ENCODE data around the gene MRAP2. TPM values are rescaled to one million over a fixed set of nuclear protein-coding genes. Genes with fewer than 3 reads are reported as not detected.
A peak's percentile ranks its signal among the peaks of the same experiment; 100 is the strongest.
"Not testable (repeated sequence)": the region's sequence is repeated elsewhere in the genome, so short reads cannot be mapped to it uniquely, and the experiment has no call there.

MRAP2 gene
- total RNA-seq, 2 donors from 2014 or later: 0.38 to 1.2 TPM

GRCh38 chr6:84027340-84028181 is 6.0 kb upstream of the MRAP2 start:
- intact Hi-C loops (cut with DNase I): no loop called here
- DNase-seq: peak; percentile 40
- peak; percentile 44 to 92 for ATAC-seq

DNA sequence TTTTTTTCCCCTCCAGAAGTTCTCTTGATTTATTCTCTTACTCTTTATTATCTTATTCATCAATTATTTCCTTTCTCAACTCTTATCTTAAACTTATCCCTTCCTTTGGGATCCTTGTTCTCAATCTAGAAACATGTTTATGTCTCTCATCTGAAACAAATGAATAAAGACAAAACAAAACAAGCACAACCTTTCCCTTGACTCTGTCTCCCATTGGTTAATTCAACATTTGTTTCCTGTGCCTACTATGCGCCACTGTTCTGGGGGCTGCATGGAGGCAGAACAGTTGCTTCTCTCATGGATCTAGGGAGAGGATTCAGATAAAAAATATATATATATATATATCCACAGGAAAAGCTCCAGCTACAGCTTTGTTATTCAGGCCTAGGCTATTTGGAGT is 5.2 kb upstream of the MRAP2 start:
- ATAC-seq (no peak), DNase-seq (no peak)
- intact Hi-C loops (cut with DNase I): no loop called here

DNA sequence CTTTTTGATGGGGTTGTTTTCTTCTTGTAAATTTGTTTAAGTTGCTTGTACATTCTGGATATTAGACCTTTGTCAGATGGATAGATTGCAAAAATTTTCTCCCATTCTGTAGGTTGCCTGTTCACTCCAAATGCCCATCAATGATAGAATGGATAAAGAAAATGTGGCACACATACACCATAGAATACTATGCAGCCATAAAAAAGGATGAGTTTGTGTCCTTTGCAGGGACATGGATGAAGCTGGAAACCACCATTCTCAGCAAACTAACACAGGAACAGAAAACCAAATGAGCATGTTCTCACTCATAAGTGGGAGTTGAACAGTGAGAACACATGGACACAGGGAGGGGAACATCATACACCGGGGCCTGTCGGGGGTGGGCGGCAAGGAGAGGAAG is 1.6 kb upstream of the MRAP2 start:
- ATAC-seq; intact Hi-C loops (cut with DNase I); DNase-seq: not testable (repeated sequence)

- DNase-seq (no peak), ATAC-seq (no peak)
- intact Hi-C loops (cut with DNase I): no loop called here
Observed at GRCh38 chr6:84035484-84035883, 1.9 kb downstream of the MRAP2 start.

GRCh38 chr6:84037425-84038089 is 4.0 kb downstream of the MRAP2 start:
- ATAC-seq (no peak), DNase-seq (no peak)
- intact Hi-C loops (cut with DNase I): no loop called here

DNA sequence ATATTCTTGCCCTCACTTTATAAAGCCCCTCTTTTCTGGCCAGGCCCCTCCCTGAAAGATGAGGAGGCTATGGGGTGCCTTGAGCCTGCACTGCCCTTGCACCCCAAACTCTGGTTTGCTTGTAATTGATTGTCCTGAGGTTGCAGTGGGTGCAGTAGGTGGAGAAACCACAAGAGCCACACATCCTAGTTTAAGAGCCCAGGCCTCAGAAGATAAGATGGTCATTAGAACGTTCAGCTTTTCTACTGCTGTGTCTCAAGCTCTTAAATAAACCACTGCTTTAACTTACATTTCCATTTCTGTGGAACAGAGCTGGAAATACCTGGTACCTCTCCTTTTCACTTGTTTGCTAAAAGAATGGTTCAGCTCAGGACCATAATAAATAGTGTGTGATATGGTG is 9.0 kb downstream of the MRAP2 start:
- intact Hi-C loops (cut with DNase I): no loop called here
- ATAC-seq (no peak), DNase-seq (no peak)

- ATAC-seq: no peak
Observed at GRCh38 chr6:84043555-84043954, 10.0 kb downstream of the MRAP2 start.

GRCh38 chr6:84046755-84047154 is 13.2 kb downstream of the MRAP2 start:
- intact Hi-C loops (cut with DNase I): no loop called here
- DNase-seq: no peak
- no peak for ATAC-seq

More at GRCh38 chr6:84043555-84043954, 10.0 kb downstream of the MRAP2 start:
- no peak for DNase-seq
- intact Hi-C loops (cut with DNase I): no loop called here

DNA sequence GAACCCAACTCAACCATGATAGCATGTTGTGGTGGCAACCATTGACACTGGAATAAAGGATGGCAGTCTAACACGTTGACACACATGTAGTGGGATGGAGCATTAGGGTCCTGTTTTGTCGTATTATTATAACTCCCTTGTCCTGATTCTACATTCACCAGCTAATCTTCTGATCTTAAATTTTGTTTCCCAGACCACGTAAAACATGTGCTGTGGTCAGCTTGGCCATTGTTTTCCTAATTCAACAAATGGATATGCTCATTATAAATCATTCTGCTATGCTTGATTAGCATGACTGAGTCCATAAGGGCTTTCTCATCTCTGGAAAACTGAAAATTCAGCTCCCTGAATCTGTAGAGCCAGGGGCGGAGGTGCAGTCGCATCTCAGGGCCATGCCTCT is 15.0 kb downstream of the MRAP2 start:
- DNase-seq (no peak), ATAC-seq (no peak)
- intact Hi-C loops (cut with DNase I): no loop called here

- intact Hi-C loops (cut with DNase I): no loop called here
- ATAC-seq (no peak), DNase-seq (no peak)
Observed at GRCh38 chr6:84050408-84050807, 16.8 kb downstream of the MRAP2 start.

DNA sequence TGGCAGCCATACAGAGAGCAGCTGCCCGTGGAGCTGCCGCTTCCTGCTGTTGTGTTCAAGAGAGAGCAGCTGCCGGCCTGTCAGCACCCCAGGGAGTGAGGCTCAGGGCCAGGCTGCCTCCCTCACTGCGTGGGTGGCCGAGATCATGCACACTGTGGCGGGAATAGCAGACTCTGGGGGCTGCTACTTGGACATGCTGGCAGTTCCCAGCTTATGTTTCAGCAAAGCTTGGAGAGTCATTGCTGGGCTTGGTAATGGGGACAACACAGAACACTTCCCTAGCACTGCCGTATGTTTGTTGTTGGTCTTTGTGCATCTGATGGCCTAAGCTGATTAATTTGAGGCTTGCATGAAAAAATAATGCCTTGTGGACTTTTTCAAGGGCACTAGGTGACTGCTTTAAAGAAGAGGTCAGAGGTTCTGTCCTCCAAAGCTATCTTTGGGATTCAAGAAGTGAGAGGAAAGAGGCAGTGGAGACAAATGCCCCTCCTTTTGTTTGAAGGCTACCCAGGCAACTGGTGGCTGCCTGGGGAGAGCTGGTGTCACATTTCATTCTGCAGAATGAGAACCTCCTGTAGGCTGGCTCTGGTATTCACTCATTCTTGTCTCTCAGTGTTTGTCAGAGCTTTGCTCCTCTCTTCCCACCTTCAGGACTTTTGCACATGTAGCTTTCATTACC is 18.8 kb downstream of the MRAP2 start:
- peak; percentile 87 for DNase-seq
- intact Hi-C loops (cut with DNase I): no loop called here
- ATAC-seq: peak; percentile 98 to 99

DNA sequence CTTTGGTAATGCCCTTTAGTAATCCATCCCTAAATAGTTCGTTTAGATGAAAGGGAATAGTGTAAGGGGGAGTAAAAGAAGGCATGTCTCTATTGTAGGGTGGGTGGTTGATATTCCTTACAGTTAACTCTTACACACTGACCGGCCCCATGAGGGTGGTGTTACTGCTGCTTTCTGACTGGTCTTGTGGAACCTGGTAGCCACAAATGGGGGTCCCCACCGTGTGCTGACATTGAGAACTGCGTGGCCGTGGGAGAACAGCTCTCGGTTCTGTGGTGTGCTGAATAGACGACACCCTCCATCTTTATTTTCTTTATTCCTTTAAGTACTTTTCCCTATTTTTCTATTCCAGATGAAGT is 19.3 kb downstream of the MRAP2 start:
- DNase-seq (no peak), ATAC-seq (no peak)
- intact Hi-C loops (cut with DNase I): no loop called here

- intact Hi-C loops (cut with DNase I): no loop called here
- DNase-seq (no peak), ATAC-seq (no peak)
Observed at GRCh38 chr6:84055647-84056046, 22.1 kb downstream of the MRAP2 start.

DNA sequence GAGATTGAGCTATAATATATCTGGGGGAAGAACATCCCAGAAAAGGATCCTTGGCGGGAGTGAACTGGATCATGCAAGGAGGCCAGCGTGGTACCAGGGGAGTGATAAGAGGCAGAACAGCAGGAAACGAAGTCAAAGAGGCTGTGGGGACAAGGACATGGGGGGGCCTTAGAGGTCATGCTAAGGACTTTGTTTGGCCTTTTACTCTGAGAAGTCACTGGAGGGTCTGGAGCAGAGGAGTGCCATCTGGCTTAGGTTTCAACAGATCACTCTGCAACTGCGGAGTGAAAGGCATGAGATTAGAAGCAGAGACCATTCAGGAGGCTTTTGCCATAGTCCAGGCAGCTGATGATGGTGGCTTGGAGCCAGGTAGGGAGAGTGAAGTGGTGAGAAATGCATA is 24.3 kb downstream of the MRAP2 start:
- intact Hi-C loops (cut with DNase I): no loop called here
- DNase-seq (no peak), ATAC-seq (peak in 1 of 2 donors; percentile 8)

DNA sequence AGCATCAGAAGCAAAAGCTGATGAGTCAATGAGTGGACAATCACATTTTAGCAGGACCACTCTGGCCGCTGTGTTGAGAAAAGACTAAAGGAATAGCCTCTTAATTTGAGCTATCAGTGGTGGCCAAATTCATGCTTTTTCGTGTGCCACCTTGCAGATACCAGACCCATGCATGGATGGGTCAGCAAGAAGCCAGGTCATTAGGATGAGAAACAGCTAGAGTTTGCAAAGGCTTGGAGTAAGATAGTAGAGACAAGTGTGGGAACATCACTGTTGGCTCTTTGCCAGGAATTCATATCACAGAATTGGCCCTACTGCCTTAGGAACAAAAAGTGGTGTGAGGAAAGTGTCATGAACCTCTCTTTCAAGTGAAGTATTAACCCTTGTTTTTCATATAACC is 25.5 kb downstream of the MRAP2 start:
- ATAC-seq: peak in 1 of 2 donors; percentile 30
- intact Hi-C loops (cut with DNase I): no loop called here
- DNase-seq: no peak

- ATAC-seq (no peak), DNase-seq (no peak)
- intact Hi-C loops (cut with DNase I): no loop called here
Observed at GRCh38 chr6:84061174-84061573, 27.6 kb downstream of the MRAP2 start.

- intact Hi-C loops (cut with DNase I): no loop called here
- DNase-seq (no peak), ATAC-seq (no peak)
Observed at GRCh38 chr6:84061613-84062398, 28.2 kb downstream of the MRAP2 start.

- DNase-seq (no peak), ATAC-seq (peak in 1 of 2 donors; percentile 62)
- intact Hi-C loops (cut with DNase I): no loop called here
Observed at GRCh38 chr6:84062519-84063154, 29.1 kb downstream of the MRAP2 start.

DNA sequence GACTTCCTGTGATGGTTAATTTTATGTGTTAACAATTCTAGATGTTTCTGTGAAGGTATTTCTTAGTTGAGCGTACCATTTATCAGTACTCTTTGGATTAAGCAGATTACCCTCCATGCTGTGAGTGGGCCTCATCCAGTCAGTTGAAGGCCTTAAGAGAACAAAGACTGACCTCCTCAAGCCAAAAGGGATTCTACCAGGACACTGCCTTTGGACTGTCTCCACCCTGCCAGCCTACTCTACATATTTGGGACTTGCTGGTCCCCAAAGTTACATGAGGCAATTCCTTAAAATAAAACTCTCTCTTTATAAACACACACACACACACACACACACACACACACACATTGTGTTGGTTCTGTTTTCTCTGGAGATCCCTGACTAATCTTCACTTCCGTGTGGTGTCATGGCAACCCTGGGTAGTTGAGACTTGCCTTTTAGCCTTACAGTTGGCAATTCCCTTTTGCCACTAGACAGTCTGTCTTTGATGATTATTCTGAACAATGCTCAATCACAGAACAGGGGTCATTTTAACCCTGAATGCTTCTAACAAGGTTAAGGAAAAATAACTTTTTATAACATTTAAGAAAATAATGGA is 32.2 kb downstream of the MRAP2 start:
- intact Hi-C loops (cut with DNase I): no loop called here
- no peak for DNase-seq
- no peak for ATAC-seq

All from left cardiac atrium (tissue), 4 donors.